GM11168 (cell line): ENCODE measurements around the gene KIF26A.

Experiments used
- in situ Hi-C: fragments of 300-500 bp; cut with MboI; formaldehyde crosslinking; loops from one replicate; pipeline ENCODE4 v1.12.0; 2022; ENCODE audit warnings: low sequenced_read_pairs; ENCODE audit not compliant: unreplicated experiment

Gene KIF26A

GRCh38 chr14:104138098-104138717, at the start of gene KIF26A:
Gene KIF26A, plus strand, starts transcription at chr14:104138587. Its CDS starts 136 bp downstream, at chr14:104138723.
- in situ Hi-C loops: loop anchor here (25.0 kb wide), 1 partner anchor 499 kb away; no protein-coding TSS in a partner anchor

DNA sequence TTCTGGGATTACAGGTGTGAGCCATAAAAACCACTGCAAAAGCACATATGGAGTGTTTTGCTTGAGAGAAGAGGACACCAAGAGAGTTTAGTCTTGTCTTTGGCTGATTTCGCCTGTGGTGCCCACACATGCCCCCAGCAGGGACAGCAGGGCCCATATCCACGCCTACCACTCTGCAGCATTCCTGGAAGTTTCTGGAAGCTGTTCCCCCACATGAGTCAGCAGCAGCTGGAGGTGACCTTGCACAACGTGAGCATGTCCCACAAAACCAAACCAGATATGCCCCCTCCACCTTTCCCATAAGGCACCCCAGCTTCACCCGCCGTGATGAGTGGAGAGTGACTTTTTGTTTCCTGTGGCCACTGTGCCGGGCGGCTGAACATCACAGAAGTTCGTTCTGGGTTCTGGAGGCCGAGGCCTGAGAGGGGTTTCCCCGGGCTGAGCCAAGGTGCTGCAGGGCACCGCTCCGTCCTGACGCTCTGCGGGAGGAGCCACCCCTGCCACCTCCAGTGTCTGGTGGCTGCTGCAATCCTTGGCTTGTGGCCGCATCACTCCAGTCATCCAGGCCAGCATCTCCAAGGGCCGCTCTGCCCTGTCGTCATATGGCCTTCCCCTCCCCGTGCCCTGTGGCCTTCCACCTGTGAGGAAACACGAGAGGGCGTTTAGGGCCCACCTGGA, 48.2 kb upstream of the KIF26A start:
- in situ Hi-C loops: no loop called here

- in situ Hi-C loops: no loop called here
Observed at GRCh38 chr14:104091061-104091926, 47.1 kb upstream of the KIF26A start.

GRCh38 chr14:104091927-104092771, 46.2 kb upstream of the KIF26A start:
- in situ Hi-C loops: no loop called here

DNA sequence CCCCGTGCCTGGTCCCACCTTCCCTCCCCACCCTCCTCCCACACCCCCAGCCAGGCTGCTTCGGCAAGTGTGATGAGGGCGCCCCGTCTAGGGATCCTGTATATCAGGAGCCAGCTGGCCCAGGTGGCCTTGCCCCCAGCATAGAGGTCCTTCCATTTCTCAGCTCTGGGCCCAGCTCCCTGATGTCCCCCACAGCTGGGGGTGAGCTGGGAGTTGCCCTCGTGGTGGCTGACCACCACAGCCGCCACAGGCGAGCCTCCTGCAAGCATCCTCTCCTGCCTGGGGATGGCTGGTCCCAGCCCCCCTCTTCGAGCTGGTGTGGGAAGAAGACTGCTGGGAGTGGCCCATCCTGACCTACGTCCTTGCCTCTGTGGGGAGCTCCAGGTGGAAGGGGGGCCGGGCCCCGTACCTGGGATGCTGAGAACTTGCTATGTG, 45.4 kb upstream of the KIF26A start:
- in situ Hi-C loops: no loop called here

DNA sequence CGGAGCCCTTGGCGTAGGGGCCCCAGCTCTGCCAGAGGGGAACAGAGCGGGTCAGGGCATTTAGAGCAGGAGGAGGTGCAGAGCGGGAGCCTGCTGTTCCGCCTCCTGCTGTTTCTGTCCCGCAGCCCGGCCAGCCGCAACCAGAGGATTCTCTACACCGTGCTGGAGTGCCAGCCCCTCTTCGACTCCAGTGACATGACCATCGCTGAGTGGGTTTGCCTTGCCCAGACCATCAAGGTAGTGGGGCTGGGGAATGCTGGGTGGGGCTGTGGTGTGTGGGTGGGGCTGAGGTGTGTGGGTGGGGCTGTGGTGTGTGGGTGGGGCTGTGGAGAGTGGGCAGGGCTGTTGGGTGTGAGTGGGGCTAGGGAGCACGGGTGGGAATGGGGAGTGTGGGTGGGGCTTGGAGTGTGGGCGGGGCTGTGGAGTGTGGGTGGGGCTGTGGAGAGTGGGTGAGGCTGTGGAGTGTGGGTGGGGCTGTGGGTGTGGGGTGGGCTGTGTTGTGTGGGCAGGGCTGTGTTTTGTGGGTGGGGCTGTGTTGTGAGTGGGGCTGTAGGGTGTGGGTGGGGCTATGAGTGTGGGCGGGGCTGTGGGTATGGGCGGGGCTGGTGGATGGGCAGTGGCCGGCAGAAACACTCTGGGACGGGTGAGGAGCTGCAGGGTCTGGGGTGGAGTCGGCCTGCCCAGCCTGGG, 44.9 kb upstream of the KIF26A start:
- in situ Hi-C loops: no loop called here

- in situ Hi-C loops: no loop called here
Observed at GRCh38 chr14:104094056-104094708, 44.2 kb upstream of the KIF26A start.

DNA sequence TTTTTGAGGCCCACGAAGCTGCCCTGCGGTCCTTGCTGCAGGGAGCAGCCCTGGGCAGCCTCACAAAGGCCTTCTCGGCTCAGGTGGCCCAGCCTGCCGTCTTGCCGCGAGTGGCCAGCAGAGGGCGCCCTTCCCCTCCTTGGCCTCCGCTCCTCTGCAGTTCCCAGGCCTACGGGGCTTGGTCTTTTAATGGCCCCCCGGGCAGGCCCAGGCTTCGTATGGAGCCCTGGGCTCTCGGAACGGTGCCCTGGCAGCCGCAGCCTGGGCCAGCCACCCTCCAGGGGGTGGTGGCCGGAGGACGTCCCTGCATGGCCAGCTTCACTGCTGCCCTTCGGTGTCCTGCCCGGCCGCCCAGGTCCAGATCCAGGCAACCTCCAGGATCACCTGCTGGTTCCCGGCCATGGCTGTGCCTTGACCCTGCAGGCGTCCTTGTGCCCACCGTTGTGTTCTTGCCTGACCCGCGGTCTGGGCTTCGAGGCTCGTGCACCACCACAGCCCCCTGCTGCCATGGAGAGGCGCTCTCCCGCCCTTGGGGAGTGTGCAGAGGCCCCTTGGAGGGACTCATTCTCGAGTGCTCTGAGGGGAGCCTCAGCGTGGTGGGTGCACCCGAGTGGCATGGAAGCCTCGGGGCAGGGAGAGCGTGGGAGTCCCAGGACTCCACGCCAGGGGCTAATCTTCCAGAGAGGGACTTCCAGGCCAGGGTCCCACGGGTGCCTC, 43.5 kb upstream of the KIF26A start:
- in situ Hi-C loops: no loop called here

DNA sequence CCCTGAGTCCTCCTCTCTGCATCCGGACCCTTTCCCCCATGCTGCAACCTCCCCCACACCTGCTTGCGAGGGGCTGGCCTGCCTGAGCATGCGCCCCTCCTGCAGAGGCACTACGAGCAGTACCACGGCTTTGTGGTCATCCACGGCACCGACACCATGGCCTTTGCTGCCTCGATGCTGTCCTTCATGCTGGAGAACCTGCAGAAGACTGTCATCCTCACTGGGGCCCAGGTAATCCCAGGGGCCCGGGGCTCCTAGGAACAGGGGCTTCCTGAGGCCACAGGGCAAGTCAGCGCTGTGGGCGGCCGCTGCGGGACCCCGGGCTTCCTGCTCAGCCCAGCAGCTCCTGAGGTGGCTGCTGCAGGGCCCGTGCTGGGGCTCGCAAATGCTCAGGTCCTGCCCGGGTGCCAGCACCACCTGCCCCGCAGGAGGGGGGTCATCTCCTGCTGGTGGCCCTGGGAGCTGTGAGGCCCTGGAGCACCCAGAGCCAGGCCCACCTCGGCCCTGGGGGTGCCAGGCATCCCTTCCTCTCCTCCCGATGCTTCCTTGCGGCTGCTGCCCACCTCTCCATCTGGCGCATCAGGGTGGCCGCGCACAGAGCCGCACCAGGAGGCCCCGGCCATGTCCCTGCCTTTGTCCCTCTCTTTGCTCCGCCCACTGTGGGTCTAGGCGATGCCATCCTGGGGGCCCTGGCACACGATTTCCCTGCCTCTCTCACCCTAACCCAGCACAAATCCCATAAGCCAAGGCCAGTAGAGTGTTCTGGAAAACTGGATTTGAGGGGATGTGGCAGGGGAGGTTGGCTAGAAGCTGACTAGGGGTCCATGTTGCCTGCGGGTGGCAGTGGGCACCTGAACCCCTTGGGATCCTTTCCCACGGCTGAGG, 42.7 kb upstream of the KIF26A start:
- in situ Hi-C loops: no loop called here

- in situ Hi-C loops: no loop called here
Observed at GRCh38 chr14:104096318-104096717, 42.1 kb upstream of the KIF26A start.

DNA sequence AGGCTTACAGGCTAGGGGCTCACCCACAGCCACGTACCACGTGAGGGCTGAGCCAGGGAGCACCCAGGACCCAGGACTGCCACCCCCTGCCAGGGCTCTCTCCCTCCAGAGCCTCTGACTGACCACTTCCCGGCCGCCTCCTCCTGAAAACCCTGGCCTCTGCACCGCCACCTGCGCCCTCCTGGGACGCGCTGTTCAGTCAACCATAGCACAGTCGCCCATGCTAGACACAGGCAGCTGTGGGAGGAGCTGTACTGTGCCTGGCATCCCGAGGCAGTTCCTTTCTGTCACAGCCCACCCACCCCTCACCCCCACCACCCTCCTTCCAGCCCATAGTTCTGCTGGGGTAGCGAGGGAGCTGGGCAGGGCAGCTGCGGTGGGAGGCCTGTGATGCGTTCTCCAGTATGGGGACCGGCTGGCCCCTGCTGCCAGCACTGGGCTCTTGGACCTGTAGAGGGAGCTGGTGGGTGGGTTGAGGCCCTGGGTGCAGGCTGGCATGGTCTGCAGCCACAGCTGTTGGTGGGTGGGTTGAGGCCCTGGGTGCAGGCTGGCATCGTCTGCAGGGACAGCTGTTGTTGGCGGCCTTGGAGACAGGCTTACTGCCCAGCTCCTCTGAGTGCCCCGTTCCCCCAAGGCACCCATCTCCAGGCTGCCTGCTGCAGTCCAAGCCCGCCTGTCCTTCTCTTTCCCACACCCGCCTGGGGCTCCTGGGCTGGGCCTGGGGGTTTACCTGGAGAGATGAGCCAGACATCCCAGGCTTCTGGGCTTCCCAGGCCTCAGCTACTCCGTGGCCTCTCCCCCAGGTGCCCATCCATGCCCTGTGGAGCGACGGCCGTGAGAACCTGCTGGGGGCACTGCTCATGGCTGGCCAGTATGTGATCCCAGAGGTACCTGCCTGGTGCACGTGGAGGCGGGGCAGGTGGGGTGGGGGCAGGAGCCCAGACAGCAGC, 41.4 kb upstream of the KIF26A start:
- in situ Hi-C loops: no loop called here

DNA sequence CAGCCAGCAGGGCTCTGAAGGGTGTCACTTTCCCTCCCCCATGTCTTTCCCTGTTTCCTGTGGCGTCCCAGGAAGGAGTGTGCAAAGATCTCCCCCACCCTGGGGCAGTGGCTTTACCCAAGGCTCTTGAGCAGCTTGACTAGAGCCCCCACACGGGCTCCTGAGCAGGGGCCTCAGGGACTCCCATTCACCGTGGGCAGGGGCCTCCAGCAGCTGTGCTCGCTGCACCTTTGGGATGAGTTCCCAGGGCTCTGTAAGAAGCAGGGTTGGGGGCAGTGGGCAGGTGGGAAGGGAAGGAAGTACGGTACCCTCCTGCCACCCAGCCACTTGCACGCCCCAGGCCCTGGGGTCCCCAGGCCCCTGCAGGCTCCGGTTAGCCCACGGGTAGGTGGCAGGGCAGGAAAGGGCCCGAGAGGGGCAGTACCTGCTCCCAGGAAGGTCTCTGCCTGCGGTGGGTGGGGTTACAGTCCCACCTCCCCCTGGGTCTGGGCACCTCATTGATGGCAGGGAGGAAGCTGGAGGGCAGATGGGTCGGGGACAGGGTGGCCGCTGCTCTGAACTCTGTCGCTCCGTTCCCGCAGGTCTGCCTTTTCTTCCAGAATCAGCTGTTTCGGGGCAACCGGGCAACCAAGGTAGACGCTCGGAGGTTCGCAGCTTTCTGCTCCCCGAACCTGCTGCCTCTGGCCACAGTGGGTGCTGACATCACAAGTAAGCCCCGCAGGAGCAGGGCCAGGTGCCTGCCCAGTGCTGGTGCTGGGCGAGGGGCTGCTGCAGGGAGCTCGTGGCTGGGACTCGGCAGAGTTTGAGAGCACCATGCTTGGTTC, 39.9 kb upstream of the KIF26A start:
- in situ Hi-C loops: no loop called here

- in situ Hi-C loops: no loop called here
Observed at GRCh38 chr14:104099096-104100041, 39.0 kb upstream of the KIF26A start.
